ENCODE data around the gene EYS. TPM values are rescaled to one million over a fixed set of nuclear protein-coding genes. Genes with fewer than 3 reads are reported as not detected.

Gene EYS
- polyA plus RNA-seq, 1 of the 3 experiments (the other 2 are of a cell fraction): 0.05 TPM

DNA sequence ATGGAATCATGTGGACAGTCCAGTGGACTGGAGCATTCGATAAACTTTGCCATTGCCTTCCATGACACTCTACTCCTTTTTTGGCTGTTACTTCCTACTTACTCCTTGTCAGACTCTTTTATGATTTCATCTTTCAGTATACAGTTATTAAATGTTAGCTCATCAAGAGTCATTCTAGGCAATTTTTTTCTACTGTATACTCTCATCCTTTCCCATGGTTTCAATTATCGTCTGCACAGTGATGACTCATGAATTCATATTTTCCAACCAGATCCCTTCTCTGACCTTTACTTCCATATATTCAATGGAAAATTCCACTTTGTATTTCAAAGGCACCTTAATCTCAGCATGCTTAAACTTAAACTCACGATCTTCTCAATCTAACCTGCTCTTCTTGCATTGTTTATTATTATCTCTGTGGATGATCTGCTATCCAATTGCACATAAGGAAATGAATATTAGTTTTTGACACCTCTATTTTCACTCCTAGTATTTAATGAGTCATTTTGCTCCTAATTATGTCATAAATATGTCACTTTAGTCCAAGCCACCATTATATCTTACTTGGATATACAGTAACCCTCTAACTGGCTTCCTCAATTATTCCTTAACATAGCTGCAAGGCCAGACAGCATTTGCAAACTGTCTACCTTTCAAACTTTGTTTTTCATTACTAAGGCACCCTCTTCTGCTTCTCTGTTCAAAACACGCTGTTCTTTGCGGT, 1643.9 kb downstream of the EYS start:
- Histone ChIP-seq H3F3A (replicated peaks; ENCODE audit: insufficient read depth) (peaks cover 4% of the 10 kb centered on the region), H3K27me3 (ENCODE audit: insufficient read depth) (no peaks in the 10 kb centered on the region), H3K4me3 (ENCODE audit: low read depth in 2 of 2, low read length in 1 of 2) (no peak overlapping the region), H3K4me2 (no peak overlapping the region), H3K9ac (no peak overlapping the region), H3K36me3 (replicated peaks in 1 of 2; ENCODE audit: control insufficient read depth in 1 of 2, insufficient read depth in 2 of 2, low read length in 1 of 2) (no peaks in the 10 kb centered on the region), H3K79me2 (ENCODE audit: insufficient read depth) (no peaks in the 10 kb centered on the region), H3K4me1 (ENCODE audit: control insufficient read depth in 1 of 2, insufficient read depth in 2 of 2, low read depth in 1 of 2, low read length in 1 of 2) (0 out of 4 replicates have a peak, but pooled peaks cover 0 to 4% of the 10 kb centered on the region in 2 experiments), H3K27ac (ENCODE audit: low read depth in 2 of 2, low read length in 1 of 2) (peak overlapping the region; percentile 31 to 78; a peak in 3 of 4 replicates), H3K9me2 (no peaks in the 10 kb centered on the region), H4K20me1 (ENCODE audit: insufficient read depth) (no peaks in the 10 kb centered on the region), H2AFZ (ENCODE audit: low read depth) (peak overlapping the region; percentile 45; the same call in 1 of the 2 replicates), H3K9me3 (peaks cover 3% of the 10 kb centered on the region; the same call in 1 of the 2 replicates)
- ChIA-PET POLR2A (no interaction called here), CTCF (interaction anchor here (0.6 kb wide), 1 partner anchor 1252 kb away, joined by 3 read pairs; no protein-coding TSS in a partner anchor)
- 60% methylated on average over 5 of the region's 5 CpGs for WGBS (ENCODE audit: low lambda C conversion rate)
- TF ChIP-seq FOSL2 (IDR thresholded peaks at IDR 0.05; ENCODE audit: borderline replicate concordance, low read depth) (peak; percentile 72; the same call in 1 of the 2 replicates), RFX5 (IDR thresholded peaks at IDR 0.05; ENCODE audit: low read length) (no peak), EP300 (IDR thresholded peaks at IDR 0.05; ENCODE audit: borderline replicate concordance in 1 of 2, low read depth in 1 of 2, low read length in 1 of 2) (peak in 1 of 2 experiments; percentile 30; a peak in 1 of 4 replicates), TCF12 (IDR thresholded peaks at IDR 0.05) (peak; percentile 82), CHD2 (IDR thresholded peaks at IDR 0.05; ENCODE audit: low read length, partially characterized antibody) (no peak), SMC3 (IDR thresholded peaks at IDR 0.05; ENCODE audit: low read depth, low read length) (no peak), JUND (IDR thresholded peaks at IDR 0.05) (peak; percentile 58), NRF1 (IDR thresholded peaks at IDR 0.05; ENCODE audit: low read depth, low read length) (no peak), FOXM1 (IDR thresholded peaks at IDR 0.05; ENCODE audit: low read depth) (no peak), RXRA (IDR thresholded peaks at IDR 0.05; ENCODE audit: borderline replicate concordance, low read depth) (peak; percentile 31; the same call in 1 of the 2 replicates)
- TF ChIP-seq, protein P1, sequence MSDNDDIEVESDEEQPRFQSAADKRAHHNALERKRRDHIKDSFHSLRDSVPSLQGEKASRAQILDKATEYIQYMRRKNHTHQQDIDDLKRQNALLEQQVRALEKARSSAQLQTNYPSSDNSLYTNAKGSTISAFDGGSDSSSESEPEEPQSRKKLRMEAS (IDR thresholded peaks at IDR 0.05; ENCODE audit: low read depth): no peak
- TF ChIP-seq, protein P2, sequence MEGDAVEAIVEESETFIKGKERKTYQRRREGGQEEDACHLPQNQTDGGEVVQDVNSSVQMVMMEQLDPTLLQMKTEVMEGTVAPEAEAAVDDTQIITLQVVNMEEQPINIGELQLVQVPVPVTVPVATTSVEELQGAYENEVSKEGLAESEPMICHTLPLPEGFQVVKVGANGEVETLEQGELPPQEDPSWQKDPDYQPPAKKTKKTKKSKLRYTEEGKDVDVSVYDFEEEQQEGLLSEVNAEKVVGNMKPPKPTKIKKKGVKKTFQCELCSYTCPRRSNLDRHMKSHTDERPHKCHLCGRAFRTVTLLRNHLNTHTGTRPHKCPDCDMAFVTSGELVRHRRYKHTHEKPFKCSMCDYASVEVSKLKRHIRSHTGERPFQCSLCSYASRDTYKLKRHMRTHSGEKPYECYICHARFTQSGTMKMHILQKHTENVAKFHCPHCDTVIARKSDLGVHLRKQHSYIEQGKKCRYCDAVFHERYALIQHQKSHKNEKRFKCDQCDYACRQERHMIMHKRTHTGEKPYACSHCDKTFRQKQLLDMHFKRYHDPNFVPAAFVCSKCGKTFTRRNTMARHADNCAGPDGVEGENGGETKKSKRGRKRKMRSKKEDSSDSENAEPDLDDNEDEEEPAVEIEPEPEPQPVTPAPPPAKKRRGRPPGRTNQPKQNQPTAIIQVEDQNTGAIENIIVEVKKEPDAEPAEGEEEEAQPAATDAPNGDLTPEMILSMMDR (IDR thresholded peaks at IDR 0.05): no peak
- TF ChIP-seq, protein P3, sequence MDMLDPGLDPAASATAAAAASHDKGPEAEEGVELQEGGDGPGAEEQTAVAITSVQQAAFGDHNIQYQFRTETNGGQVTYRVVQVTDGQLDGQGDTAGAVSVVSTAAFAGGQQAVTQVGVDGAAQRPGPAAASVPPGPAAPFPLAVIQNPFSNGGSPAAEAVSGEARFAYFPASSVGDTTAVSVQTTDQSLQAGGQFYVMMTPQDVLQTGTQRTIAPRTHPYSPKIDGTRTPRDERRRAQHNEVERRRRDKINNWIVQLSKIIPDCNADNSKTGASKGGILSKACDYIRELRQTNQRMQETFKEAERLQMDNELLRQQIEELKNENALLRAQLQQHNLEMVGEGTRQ (IDR thresholded peaks at IDR 0.05; ENCODE audit: borderline replicate concordance, low read depth, low read length): no peak
- TF ChIP-seq, protein P4, sequence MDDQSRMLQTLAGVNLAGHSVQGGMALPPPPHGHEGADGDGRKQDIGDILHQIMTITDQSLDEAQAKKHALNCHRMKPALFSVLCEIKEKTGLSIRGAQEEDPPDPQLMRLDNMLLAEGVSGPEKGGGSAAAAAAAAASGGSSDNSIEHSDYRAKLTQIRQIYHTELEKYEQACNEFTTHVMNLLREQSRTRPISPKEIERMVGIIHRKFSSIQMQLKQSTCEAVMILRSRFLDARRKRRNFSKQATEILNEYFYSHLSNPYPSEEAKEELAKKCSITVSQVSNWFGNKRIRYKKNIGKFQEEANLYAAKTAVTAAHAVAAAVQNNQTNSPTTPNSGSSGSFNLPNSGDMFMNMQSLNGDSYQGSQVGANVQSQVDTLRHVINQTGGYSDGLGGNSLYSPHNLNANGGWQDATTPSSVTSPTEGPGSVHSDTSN (IDR thresholded peaks at IDR 0.05): peak; percentile 11; the same call in 1 of the 2 replicates
- DNase-seq: no peak

Measured in SK-N-SH (cell line).